Loucy (cell line): ENCODE measurements around the gene SPCS1.

Source experiments
- H2AFZ ChIP-seq: fragments of 200-600 bp; sonication (generic); 2 replicates; pipeline ENCODE4 v1.6.0; 2016; ENCODE audit warnings: antibody characterized with exemption, mild to moderate bottlenecking, low read length, moderate library complexity
- H3F3A ChIP-seq: fragments of 200-600 bp; 2 replicates; pipeline ENCODE4 v1.6.0; 2016; ENCODE audit warnings: antibody characterized with exemption, low read depth, mild to moderate bottlenecking
- H3K27me3 ChIP-seq: fragments of 200-600 bp; sonication (generic); 2 replicates; pipeline ENCODE4 v1.6.1; 2014; ENCODE audit warnings: low read length, mild to moderate bottlenecking; ENCODE audit not compliant: insufficient read depth, poor library complexity, severe bottlenecking
- H3K36me3 ChIP-seq: fragments of 200-600 bp; sonication (generic); 2 replicates; pipeline ENCODE4 v1.6.1; 2016; ENCODE audit warnings: low read length; ENCODE audit not compliant: insufficient read depth
- H3K4me1 ChIP-seq: fragments of 200-600 bp; sonication (generic); 2 replicates; pipeline ENCODE4 v1.5.1; 2014; ENCODE audit warnings: low read length, mild to moderate bottlenecking; ENCODE audit not compliant: insufficient read depth, poor library complexity, severe bottlenecking
- H3K4me2 ChIP-seq: fragments of 200-600 bp; sonication (generic); 2 replicates; pipeline ENCODE4 v1.6.0; 2014; ENCODE audit warnings: antibody characterized with exemption, low read length, low read depth, mild to moderate bottlenecking; ENCODE audit not compliant: poor library complexity, severe bottlenecking
- H3K4me3 ChIP-seq: fragments of 200-600 bp; sonication (generic); 2 replicates; pipeline ENCODE4 v1.5.1; 2014; ENCODE audit warnings: low read length, mild to moderate bottlenecking, mixed read lengths; ENCODE audit not compliant: poor library complexity, severe bottlenecking
- H3K79me2 ChIP-seq: fragments of 200-600 bp; sonication (generic); 2 replicates; pipeline ENCODE4 v1.6.1; 2014; ENCODE audit warnings: low read length; ENCODE audit not compliant: insufficient read depth
- H3K9ac ChIP-seq: fragments of 200-600 bp; sonication (generic); 2 replicates; pipeline ENCODE4 v1.6.0; 2014; ENCODE audit warnings: mild to moderate bottlenecking, low read depth, low read length, moderate library complexity; ENCODE audit not compliant: poor library complexity, severe bottlenecking
- H3K9me2 ChIP-seq: fragments of 200-600 bp; sonication (generic); replicated peaks from 2 replicates; pipeline ENCODE4 v1.6.1; 2016; ENCODE audit warnings: low read depth, low read length, mixed read lengths
- H3K9me3 ChIP-seq: fragments of 200-600 bp; sonication (generic); 2 replicates; pipeline ENCODE4 v1.6.1; 2014; ENCODE audit warnings: mild to moderate bottlenecking, antibody characterized with exemption, low read length, low read depth; ENCODE audit not compliant: insufficient read depth
- H4K20me1 ChIP-seq: fragments of 200-600 bp; sonication (generic); 2 replicates; pipeline ENCODE4 v1.6.0; 2014; ENCODE audit warnings: antibody characterized with exemption, low read length, mild to moderate bottlenecking; ENCODE audit not compliant: insufficient read depth, poor library complexity, severe bottlenecking
- CTCF ChIP-seq: fragments of 200-600 bp; sonication (generic); conservative IDR thresholded peaks from 2 replicates; pipeline ENCODE4 v1.5.1; 2014; ENCODE audit warnings: mild to moderate bottlenecking, antibody characterized with exemption, low read length
- EZH2phosphoT487 ChIP-seq: fragments of 200-600 bp; IDR thresholded peaks from 2 replicates; pipeline ENCODE4 v1.6.1; 2018; ENCODE audit warnings: antibody characterized with exemption, mild to moderate bottlenecking, moderate library complexity, borderline replicate concordance

Gene SPCS1

GRCh38 chr3:52697632-52697965 is 8.3 kb upstream of the SPCS1 start:
- Histone ChIP-seq H3K9me3 (no peaks in the 10 kb centered on the region), H2AFZ (no peak overlapping the region), H3K36me3 (peaks cover 52% of the 10 kb centered on the region; the same call in 1 of the 2 replicates), H3K4me3 (no peak overlapping the region), H3K27me3 (no peaks in the 10 kb centered on the region), H3K4me1 (no peaks in the 10 kb centered on the region), H3K79me2 (peaks cover 8% of the 10 kb centered on the region; the same call in 1 of the 2 replicates), H3F3A (peaks cover 3% of the 10 kb centered on the region; the same call in 1 of the 2 replicates), H3K4me2 (no peak overlapping the region), H3K9me2 (no peaks in the 10 kb centered on the region), H4K20me1 (peaks cover 13% of the 10 kb centered on the region), H3K9ac (no peak overlapping the region)
- TF ChIP-seq CTCF (no peak), EZH2phosphoT487 (no peak)

GRCh38 chr3:52703341-52703740 is 2.6 kb upstream of the SPCS1 start:
- H3K9ac ChIP-seq = peak overlapping the region; percentile 98
- H2AFZ ChIP-seq = no peak overlapping the region
- H3K79me2 ChIP-seq = peaks cover 49% of the 10 kb centered on the region
- H3K4me3 ChIP-seq = no peak overlapping the region
- H4K20me1 ChIP-seq = peaks cover 14% of the 10 kb centered on the region
- H3K36me3 ChIP-seq = no peaks in the 10 kb centered on the region
- no peaks in the 10 kb centered on the region for H3K9me3 ChIP-seq
- H3K4me1 ChIP-seq = peaks cover 23% of the 10 kb centered on the region
- H3F3A ChIP-seq = no peaks in the 10 kb centered on the region
- H3K4me2 ChIP-seq = peak overlapping the region; percentile 87
- no peaks in the 10 kb centered on the region for H3K9me2 ChIP-seq
- peaks cover 4% of the 10 kb centered on the region for H3K27me3 ChIP-seq
- TF ChIP-seq EZH2phosphoT487 (no peak), CTCF (no peak)

GRCh38 chr3:52704611-52705437 is 1.1 kb upstream of the SPCS1 start:
- H3K79me2 ChIP-seq = peaks cover 49% of the 10 kb centered on the region
- H3K9ac ChIP-seq = peak overlapping the region; percentile 98
- H3K4me3 ChIP-seq = peak overlapping the region; percentile 99
- H3F3A ChIP-seq = no peaks in the 10 kb centered on the region
- H3K36me3 ChIP-seq = no peaks in the 10 kb centered on the region
- no peaks in the 10 kb centered on the region for H3K9me3 ChIP-seq
- no peaks in the 10 kb centered on the region for H3K9me2 ChIP-seq
- peaks cover 23% of the 10 kb centered on the region for H3K4me1 ChIP-seq
- peak overlapping the region; percentile 87 for H3K4me2 ChIP-seq
- H3K27me3 ChIP-seq = peaks cover 4% of the 10 kb centered on the region
- peak overlapping the region; percentile 97 for H2AFZ ChIP-seq
- H4K20me1 ChIP-seq = peaks cover 16% of the 10 kb centered on the region
- TF ChIP-seq CTCF (no peak), EZH2phosphoT487 (no peak)
